Cardiac atrium fibroblast (primary cell): ENCODE measurements around the gene L3HYPDH. TPM values are rescaled to one million over a fixed set of nuclear protein-coding genes. Genes with fewer than 3 reads are reported as not detected.

Experiments used
- total RNA-seq: library from RNA; depleted of rRNA; stranded (reverse); fragments of >200 nt; gene quantifications from 2 replicates; pipeline ENCODE4 v1.2.3, GENCODE V29; 2015

L3HYPDH gene
- total RNA-seq: 74.0 and 81.0 TPM in 2 replicates

DNA sequence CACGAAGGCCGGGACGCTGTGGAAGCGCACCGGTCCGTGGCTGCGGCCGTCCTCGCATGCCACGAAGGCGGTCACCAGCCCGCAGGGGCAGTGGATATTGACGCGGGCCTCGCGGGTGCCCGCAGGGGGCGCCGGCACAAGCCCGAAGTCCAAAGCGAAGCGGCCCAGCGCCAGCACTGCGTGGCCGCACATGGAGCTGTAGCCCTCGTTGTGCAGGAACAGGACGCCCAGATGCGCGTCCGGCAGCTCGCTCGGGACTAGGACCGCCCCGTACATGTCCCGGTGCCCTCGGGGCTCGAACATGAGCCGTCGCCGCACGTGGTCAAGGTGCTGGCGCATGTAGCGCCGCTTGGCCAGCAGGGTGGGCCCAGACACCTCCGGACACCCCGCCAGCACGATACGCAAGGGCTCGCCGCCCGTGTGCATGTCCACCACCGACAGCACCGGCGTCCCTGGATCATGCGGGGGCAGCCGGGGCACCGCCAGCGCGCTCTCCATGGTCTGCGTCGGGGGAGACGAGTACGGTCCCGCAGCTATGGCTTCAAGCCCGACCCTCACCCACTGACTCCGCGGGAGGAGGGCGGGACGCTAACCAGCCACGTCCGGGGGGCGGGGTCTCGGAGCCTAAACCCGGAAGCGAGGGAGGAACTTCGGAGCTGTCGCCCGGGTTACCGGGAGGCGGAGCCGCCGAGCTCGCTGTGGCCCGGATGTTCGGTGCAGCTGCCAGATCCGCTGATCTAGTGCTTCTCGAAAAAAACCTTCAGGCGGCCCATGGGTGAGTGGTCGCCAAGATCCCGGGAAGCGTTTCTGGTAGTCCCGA is at the start of gene L3HYPDH, which contains the start of gene JKAMP:
TSS of gene L3HYPDH (minus strand) at position 590 of the 820 bp plus-strand sequence. CDS start at position 498, 92 bp downstream.
TSS of gene JKAMP (plus strand) at position 699 of the 820 bp plus-strand sequence. CDS start at position 772, 73 bp downstream.

GRCh38 chr14:59465316-59466135 is 18.7 kb downstream of the L3HYPDH start, which contains the start of gene GPR135:
Gene GPR135, minus strand, starts transcription at chr14:59465380. Its CDS starts 154 bp downstream, at chr14:59465226.

Other genes with a start within 250 kb of the L3HYPDH start
- gene GPR135, start 19.0 kb downstream of the L3HYPDH start, total RNA-seq: 1.1 and 1.4 TPM in 2 replicates
- 76.4 and 85.9 TPM in 2 replicates for gene JKAMP, start 109 bp upstream of the L3HYPDH start, total RNA-seq
- not detected in 2 replicates for gene CCDC175, start 92.4 kb upstream of the L3HYPDH start, total RNA-seq